Esophagus (tissue), 2 donors: ENCODE data around the gene ADGRB2. TPM values are rescaled to one million over a fixed set of nuclear protein-coding genes. Genes with fewer than 3 reads are reported as not detected.

Source experiments
- H3K27ac ChIP-seq, 2 donors: one replicate each; pipeline ENCODE4 v1.5.1; 2013; ENCODE audit warnings: low read depth in 2 of 2, mild to moderate bottlenecking in 2 of 2, inconsistent platforms in 1 of 2, low read length in 1 of 2, moderate library complexity in 1 of 2
- H3K27me3 ChIP-seq, 2 donors: one replicate each; pipeline ENCODE4 v1.6.1; 2013; ENCODE audit warnings: low read length in 2 of 2, control low read depth in 1 of 2, mild to moderate bottlenecking in 1 of 2; ENCODE audit not compliant: insufficient read depth in 2 of 2, control insufficient read depth in 1 of 2
- H3K36me3 ChIP-seq, 2 donors: one replicate each; pipeline ENCODE4 v1.6.1; 2013; ENCODE audit warnings: low read length in 1 of 2; ENCODE audit not compliant: control insufficient read depth in 2 of 2, insufficient read depth in 2 of 2
- H3K4me1 ChIP-seq, 2 donors: one replicate each; pipeline ENCODE4 v1.6.1; 2013; ENCODE audit warnings: low read length in 1 of 2; ENCODE audit not compliant: control insufficient read depth in 2 of 2, insufficient read depth in 2 of 2
- H3K4me3 ChIP-seq, 2 donors: one replicate each; pipeline ENCODE4 v1.5.1; 2013; ENCODE audit warnings: low read length in 2 of 2, mild to moderate bottlenecking in 2 of 2, low read depth in 1 of 2, moderate library complexity in 1 of 2
- H3K9me3 ChIP-seq, 2 donors: one replicate each; pipeline ENCODE4 v1.6.1; 2013; ENCODE audit warnings: mild to moderate bottlenecking in 2 of 2, low read depth in 1 of 2, low read length in 1 of 2, moderate library complexity in 1 of 2; ENCODE audit not compliant: control insufficient read depth in 2 of 2, insufficient read depth in 1 of 2
- WGBS, 2 donors: extraction: QIAGEN DNeasy Blood & Tissue Kit; methylation state at CpG; one replicate each; pipeline ENCODE4 v1.1.7; 2013; 5-methylcytosine and 5-hydroxymethylcytosine counted together
- polyA plus RNA-seq, 2 donors: library from polyadenylated mRNA; stranded (reverse); fragments of 200-250 nt; gene quantifications; one replicate each; pipeline ENCODE4 v1.2.3, GENCODE V29; 2013
- donor health status: healthy with polysubstance abuse.
- donor health status: Bipolar disorder and iron deficiency.

Gene ADGRB2
- polyA plus RNA-seq, 2 donors, result 0.34 to 0.51 TPM

DNA sequence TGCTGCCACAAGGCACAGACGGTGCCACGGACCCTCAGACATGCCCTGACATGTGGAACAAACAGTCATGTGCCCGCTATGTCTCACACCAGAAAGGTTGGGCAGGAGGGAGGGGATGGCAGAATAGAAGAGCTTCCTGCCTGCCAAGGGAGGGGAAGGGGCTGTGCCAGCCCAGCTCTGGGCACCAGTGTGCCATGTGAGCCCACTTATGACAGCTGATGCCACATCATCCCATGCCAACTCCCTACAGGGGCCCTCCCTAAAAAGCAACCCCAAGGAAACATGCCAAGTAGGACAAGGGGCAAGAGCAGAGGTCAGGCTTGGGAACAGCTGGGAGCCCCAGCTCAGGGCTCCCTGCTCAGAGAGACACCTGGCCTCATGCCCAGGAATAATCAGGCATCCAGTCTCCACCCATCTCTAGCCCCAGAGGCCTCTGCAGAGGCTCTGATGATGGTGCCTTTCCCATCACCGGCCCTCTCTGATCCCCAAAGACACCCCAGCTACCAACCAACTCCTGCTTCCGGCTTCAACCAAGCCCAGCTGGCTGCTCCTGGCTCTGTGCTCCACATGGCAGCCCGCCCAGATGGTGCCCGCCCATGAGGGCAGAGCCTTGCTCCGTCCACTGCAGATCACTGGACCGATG is 10.3 kb downstream of the ADGRB2 start:
- WGBS, 2 donors, result 56 to 59% methylated on average over 9 of the region's 9 CpGs
- no peaks in the 10 kb centered on the region for H3K4me1 ChIP-seq
- no peak overlapping the region for H3K27ac ChIP-seq

DNA sequence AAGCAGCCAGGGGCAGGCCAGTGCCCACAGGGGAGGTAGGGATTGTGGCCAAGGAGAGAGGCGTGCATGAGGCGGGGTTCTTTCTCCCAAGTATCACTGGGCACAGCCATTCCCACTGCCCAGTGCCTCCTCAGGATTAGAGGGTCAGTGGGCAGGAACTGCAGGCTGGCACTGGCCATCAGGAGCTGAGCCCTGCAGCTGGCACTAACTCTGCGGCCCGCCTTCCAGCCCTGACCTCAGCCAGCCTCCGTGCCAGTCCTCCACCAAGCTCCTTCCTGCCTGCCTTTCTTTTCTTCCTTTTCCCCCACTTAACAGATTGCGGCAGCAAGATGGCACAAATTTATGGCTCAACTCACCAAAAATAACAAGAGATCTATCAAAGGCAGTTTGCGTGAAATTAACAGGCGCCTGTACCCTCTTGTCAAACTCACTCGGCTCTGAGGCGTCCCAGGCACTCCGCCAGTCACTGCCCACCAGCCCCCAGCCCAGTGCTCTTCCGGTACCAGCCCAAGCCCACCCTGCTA is 11.1 kb downstream of the ADGRB2 start:
- H3K4me3 ChIP-seq, result no peak overlapping the region
- no peak overlapping the region for H3K27ac ChIP-seq
- H3K4me1 ChIP-seq, result no peaks in the 10 kb centered on the region
- no peaks in the 10 kb centered on the region for H3K9me3 ChIP-seq
- no peaks in the 10 kb centered on the region for H3K27me3 ChIP-seq
- 80 to 82% methylated on average over 12 of the region's 12 CpGs for WGBS, 2 donors
- H3K36me3 ChIP-seq, result no peaks in the 10 kb centered on the region

More for the DNA sequence above, 10.3 kb downstream of the ADGRB2 start:
- Histone ChIP-seq H3K27me3 (no peaks in the 10 kb centered on the region), H3K9me3 (no peaks in the 10 kb centered on the region), H3K4me3 (no peak overlapping the region), H3K36me3 (no peaks in the 10 kb centered on the region)

DNA sequence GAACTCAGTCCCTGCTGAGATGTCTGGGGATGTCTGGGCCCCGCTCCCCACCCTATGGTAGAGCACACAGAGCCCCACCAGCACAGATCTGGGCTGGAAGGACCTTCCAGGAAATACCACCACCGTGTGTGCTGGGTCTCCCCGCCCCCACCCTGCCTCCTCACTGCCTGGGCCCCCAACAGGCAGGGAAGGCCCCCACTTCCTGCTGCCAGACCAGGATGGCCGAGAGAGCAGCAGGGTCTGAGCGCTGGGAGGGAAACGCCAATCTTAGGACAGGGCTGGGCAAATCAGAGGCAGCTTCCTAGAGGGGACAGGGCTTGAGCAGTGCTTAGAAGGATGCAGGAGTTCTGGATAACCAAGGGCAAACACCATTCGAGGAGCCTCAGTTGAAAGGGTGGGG is 11.9 kb downstream of the ADGRB2 start:
- Histone ChIP-seq H3K4me1 (no peaks in the 10 kb centered on the region), H3K36me3 (no peaks in the 10 kb centered on the region), H3K27me3 (no peaks in the 10 kb centered on the region), H3K9me3 (no peaks in the 10 kb centered on the region), H3K27ac (no peak overlapping the region), H3K4me3 (no peak overlapping the region)
- 62 to 72% methylated on average over 7 of the region's 7 CpGs for WGBS, 2 donors

DNA sequence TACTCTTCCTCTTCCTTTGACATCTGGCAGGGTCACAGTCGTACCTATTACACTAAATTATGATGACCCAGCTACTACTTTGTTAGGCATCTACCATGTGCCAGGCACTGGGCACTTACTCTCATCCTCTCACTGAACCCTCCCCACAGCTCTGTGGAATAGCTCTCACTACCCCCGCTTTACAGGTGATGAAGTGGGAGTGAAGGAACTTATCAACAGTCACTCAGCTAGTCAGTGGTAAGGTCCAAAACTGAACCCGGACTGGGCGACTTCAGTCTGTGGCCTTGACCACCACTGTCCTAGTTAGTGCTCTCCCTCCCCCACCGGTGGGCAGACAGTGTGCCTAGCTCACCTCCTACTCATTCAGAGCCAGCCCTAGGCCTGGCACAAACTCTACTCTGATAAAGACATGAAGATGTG is 12.3 kb downstream of the ADGRB2 start:
- Histone ChIP-seq H3K27ac (no peak overlapping the region), H3K4me3 (no peak overlapping the region), H3K4me1 (no peaks in the 10 kb centered on the region), H3K27me3 (no peaks in the 10 kb centered on the region), H3K36me3 (no peaks in the 10 kb centered on the region), H3K9me3 (no peaks in the 10 kb centered on the region)
- WGBS, 2 donors, result 77 to 82% methylated on average over 5 of the region's 5 CpGs

DNA sequence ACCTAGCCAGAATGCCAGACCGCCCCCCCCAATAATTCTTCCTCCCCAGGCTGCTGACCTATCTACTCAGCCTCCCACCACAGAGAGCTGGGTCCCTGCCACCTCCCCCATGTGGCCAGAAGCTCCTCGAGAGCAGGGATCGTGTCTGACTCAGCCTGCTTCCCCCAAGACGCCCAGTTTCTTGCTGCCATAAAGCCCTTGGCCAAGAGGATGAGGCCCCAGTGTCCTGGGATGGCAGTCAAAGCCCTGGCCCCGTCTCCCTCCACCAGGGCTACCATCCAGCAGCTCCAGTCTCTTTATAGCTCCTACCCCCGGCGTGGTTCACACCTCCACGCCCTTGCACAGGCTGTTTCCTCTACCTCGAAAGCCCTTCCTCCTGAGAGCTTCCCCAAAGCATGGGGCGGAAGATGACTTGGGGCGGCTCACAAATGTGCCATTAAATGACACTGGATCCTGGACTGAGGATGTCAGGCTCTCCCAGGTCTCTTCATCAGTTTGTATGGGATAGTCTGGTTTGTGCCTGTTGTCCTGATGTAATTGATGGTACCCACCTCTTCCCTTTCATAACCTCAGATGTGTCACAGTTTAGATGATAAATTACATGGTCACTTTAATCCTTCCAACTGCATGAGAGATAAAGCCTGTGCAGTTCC is 13.2 kb downstream of the ADGRB2 start:
- WGBS, 2 donors, result 51 to 53% methylated on average over 11 of the region's 11 CpGs
- no peaks in the 10 kb centered on the region for H3K9me3 ChIP-seq
- H3K27ac ChIP-seq, result no peak overlapping the region
- no peaks in the 10 kb centered on the region for H3K27me3 ChIP-seq
- no peak overlapping the region for H3K4me3 ChIP-seq
- H3K36me3 ChIP-seq, result no peaks in the 10 kb centered on the region
- H3K4me1 ChIP-seq, result no peaks in the 10 kb centered on the region

DNA sequence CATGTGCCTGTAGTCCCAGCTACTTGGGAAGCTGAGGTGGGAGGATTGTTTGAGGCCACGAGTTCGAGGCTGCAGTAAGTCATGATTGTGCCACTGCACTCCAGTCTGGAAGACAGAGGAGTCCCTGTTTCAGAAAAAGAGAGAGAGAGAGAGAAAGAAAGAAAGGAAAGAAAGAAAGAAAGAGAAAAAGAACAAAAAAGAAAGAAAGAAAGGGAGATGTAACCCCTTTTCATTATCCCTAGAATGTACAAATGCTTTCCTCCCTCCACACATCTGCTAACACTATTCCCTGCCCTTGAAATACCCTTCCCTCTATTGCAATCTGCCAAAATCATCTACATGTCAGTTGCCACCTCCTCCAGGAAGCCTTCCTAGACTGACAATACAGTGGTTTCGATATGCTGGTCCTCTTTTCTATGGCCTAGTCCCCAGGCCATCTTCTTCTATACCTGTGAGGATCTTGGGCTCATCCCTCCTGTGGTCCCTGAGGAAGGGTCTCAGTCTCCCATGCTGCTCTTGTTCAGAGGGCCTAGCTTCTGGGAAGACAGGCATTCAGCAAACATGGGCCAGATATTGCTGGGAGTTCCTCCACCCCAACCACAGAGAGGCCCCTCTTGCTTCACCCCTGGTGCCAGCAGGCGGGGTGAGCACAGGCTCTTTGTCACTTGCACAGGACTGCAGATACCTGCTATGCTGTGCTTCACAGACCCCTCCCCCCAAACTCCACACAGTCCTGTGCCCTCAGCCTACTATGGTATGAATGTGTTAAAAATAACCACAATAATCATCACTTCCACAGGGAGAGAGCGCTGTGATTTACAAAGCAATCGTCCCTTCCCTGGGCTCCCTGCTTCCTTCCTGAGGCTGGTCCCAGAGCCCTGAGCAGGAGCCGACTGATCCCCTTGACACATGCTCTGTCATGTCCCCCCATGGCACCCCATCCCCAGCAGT is 14.1 kb downstream of the ADGRB2 start:
- Histone ChIP-seq H3K4me1 (no peaks in the 10 kb centered on the region), H3K9me3 (no peaks in the 10 kb centered on the region), H3K4me3 (no peak overlapping the region), H3K27me3 (no peaks in the 10 kb centered on the region), H3K27ac (no peak overlapping the region), H3K36me3 (no peaks in the 10 kb centered on the region)
- WGBS, 2 donors, result 80 to 86% methylated on average over 7 of the region's 7 CpGs

DNA sequence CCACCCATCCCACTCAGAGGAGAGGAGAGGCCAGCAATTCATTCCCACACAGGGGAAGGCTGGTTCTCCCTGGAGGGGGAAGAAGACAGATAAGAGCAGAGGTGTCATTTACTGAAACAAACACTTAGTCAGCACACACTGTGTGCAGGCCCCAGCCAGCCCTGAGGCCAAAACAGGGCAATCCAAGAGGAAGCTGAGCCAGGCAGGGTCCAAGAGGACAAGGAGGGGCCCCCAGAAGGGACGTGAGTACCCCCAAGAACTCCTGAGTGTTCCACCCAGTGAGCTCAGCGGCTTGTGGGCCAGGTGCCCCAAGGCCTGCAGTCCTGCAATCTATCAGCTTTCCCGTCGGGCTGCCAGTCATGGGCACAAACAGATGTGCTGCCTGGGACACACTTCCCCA is 15.8 kb downstream of the ADGRB2 start:
- no peaks in the 10 kb centered on the region for H3K27me3 ChIP-seq

DNA sequence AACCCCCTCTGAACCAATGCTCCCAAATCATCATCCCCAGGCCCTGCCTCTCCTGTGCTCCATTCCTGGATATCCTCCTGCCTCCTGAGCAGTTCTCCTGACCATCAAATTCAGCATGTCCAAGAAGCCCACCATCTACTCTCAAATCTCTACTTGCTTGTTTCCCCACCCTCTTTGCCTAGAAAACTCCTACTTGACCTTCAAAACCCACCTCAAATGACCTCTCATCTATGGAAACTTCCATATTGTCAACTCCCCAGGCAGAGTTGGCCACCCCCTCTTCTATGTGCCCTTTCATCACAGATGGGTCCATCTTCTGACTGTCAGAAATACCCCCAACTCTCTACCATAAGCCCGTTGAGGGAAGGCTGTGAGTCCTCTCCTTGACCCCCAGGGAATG is 16.8 kb downstream of the ADGRB2 start:
- no peak overlapping the region for H3K27ac ChIP-seq
- no peaks in the 10 kb centered on the region for H3K36me3 ChIP-seq
- no peaks in the 10 kb centered on the region for H3K4me1 ChIP-seq
- no peaks in the 10 kb centered on the region for H3K27me3 ChIP-seq
- H3K4me3 ChIP-seq, result no peak overlapping the region
- 76 to 86% methylated on average over 1 of the region's 1 CpG for WGBS, 2 donors
- H3K9me3 ChIP-seq, result no peaks in the 10 kb centered on the region

More for the DNA sequence above, 15.8 kb downstream of the ADGRB2 start:
- H3K9me3 ChIP-seq, result no peaks in the 10 kb centered on the region
- H3K36me3 ChIP-seq, result no peaks in the 10 kb centered on the region
- H3K4me1 ChIP-seq, result no peaks in the 10 kb centered on the region
- WGBS, 2 donors, result 60 to 81% methylated on average over 4 of the region's 4 CpGs
- no peak overlapping the region for H3K27ac ChIP-seq
- H3K4me3 ChIP-seq, result no peak overlapping the region

DNA sequence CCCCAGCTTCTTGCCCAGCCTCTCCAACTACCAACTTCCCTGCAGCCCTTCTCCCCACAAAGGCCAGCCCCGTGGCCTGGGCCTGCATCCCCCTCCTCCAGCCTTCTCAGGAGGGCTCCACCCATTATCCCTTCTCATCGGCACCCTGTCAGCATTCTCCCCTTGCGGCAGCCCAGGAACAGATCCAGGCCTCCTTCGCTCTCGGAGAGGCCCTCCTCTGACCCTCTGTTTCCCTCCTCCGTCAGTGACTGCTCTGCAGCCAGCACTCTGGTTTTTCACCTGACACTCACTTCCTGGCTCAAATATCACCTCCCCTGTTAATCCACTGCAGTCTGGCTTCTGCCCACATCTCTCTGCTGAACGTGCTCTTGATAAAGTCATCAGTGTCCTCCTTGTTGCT is 17.5 kb downstream of the ADGRB2 start:
- H3K4me1 ChIP-seq, result no peaks in the 10 kb centered on the region
- H3K9me3 ChIP-seq, result no peaks in the 10 kb centered on the region
- H3K4me3 ChIP-seq, result no peak overlapping the region
- 65 to 67% methylated on average over 7 of the region's 7 CpGs for WGBS, 2 donors
- no peak overlapping the region for H3K27ac ChIP-seq
- no peaks in the 10 kb centered on the region for H3K27me3 ChIP-seq
- no peaks in the 10 kb centered on the region for H3K36me3 ChIP-seq
